Stimulated activated CD4-positive, alpha-beta T cell treated with anti-CD3 and anti-CD28 coated beads, Interleukin-4, amount 100 ng/mL, for 4 hours (primary cell): ENCODE data around the gene CAPN7.

Experiments used
- DNase-seq, 2 experiments: peaks; one replicate each; pipeline ENCODE4 v3.0.0-alpha.2; 2020

The CAPN7 gene

GRCh38 chr3:15301761-15302160 is 95.7 kb downstream of the CAPN7 start:
- DNase-seq: no peak
